Mesenchymal stem cell (in vitro differentiated cells and primary cell): ENCODE measurements around the gene PAFAH2.

Experiments
- DNase-seq: peaks from one replicate; pipeline ENCODE4 v3.0.0-alpha.2; 2013
- H2AFZ ChIP-seq: one replicate; pipeline ENCODE4 v1.6.1; 2013; ENCODE audit warnings: low read depth, mild to moderate bottlenecking, control low read depth, inconsistent platforms, low read length, moderate library complexity
- H2AK5ac ChIP-seq: 2 replicates; pipeline ENCODE4 v1.6.1; 2013; ENCODE audit warnings: low read length, moderate library complexity, mild to moderate bottlenecking, inconsistent platforms; ENCODE audit not compliant: severe bottlenecking
- H2BK120ac ChIP-seq: one replicate; pipeline ENCODE4 v1.6.1; 2013; ENCODE audit warnings: low read depth, mild to moderate bottlenecking, inconsistent platforms, low read length, moderate library complexity
- H2BK12ac ChIP-seq, 2 experiments: one replicate each; pipeline ENCODE4 v1.6.1; 2013; ENCODE audit warnings: inconsistent platforms in 2 of 2, low read length in 2 of 2, mild to moderate bottlenecking in 2 of 2, moderate library complexity in 2 of 2, control low read depth in 1 of 2
- H2BK15ac ChIP-seq: one replicate; pipeline ENCODE4 v1.6.1; 2013; ENCODE audit warnings: mild to moderate bottlenecking, low read depth, inconsistent platforms; ENCODE audit not compliant: poor library complexity, severe bottlenecking
- H2BK5ac ChIP-seq: 2 replicates; pipeline ENCODE4 v1.6.1; 2013; ENCODE audit warnings: low read depth, mild to moderate bottlenecking, low read length, control low read depth, inconsistent platforms; ENCODE audit not compliant: poor library complexity, severe bottlenecking
- H3K14ac ChIP-seq, 2 experiments: one replicate each; pipeline ENCODE4 v1.6.1; 2013; ENCODE audit warnings: inconsistent platforms in 2 of 2, low read length in 2 of 2, control low read depth in 1 of 2, mild to moderate bottlenecking in 1 of 2, moderate library complexity in 1 of 2
- H3K18ac ChIP-seq, 2 experiments: one replicate each; pipeline ENCODE4 v1.6.1; 2013; ENCODE audit warnings: inconsistent platforms in 2 of 2, low read length in 2 of 2, control low read depth in 1 of 2, low read depth in 1 of 2, mild to moderate bottlenecking in 1 of 2
- H3K23ac ChIP-seq, 2 experiments: one replicate each; pipeline ENCODE4 v1.6.1; 2013; ENCODE audit warnings: inconsistent platforms in 2 of 2, low read length in 2 of 2, mild to moderate bottlenecking in 2 of 2, moderate library complexity in 2 of 2, control low read depth in 1 of 2
- H3K27ac ChIP-seq: 2 replicates; pipeline ENCODE4 v1.5.1; 2013; ENCODE audit warnings: mild to moderate bottlenecking, moderate library complexity, low read length, control low read depth, inconsistent platforms; ENCODE audit not compliant: poor library complexity, severe bottlenecking
- H3K27me3 ChIP-seq, 2 experiments: 2 replicates each; pipeline versions ENCODE4 v1.6.1 to v1.7.0; 2013; ENCODE audit warnings: low read length in 2 of 2, mild to moderate bottlenecking in 2 of 2, moderate library complexity in 2 of 2, control low read depth in 1 of 2, inconsistent platforms in 1 of 2; ENCODE audit not compliant: control insufficient read depth in 1 of 2, insufficient read depth in 1 of 2
- H3K36me3 ChIP-seq, 2 experiments: 2 replicates each; pipeline versions ENCODE4 v1.6.1 to v1.7.0; 2013; ENCODE audit warnings: low read length in 2 of 2, control low read depth in 1 of 2, inconsistent platforms in 1 of 2, low read depth in 1 of 2, mild to moderate bottlenecking in 1 of 2; ENCODE audit not compliant: insufficient read depth in 2 of 2, control insufficient read depth in 1 of 2
- H3K4ac ChIP-seq, 2 experiments: one replicate each; pipeline ENCODE4 v1.6.1; 2013; ENCODE audit warnings: inconsistent platforms in 2 of 2, low read length in 2 of 2, mild to moderate bottlenecking in 2 of 2, moderate library complexity in 2 of 2, control low read depth in 1 of 2, low read depth in 1 of 2
- H3K4me1 ChIP-seq: 2 replicates; pipeline ENCODE4 v1.6.1; 2013; ENCODE audit warnings: low read depth, low read length, control low read depth; ENCODE audit not compliant: control insufficient read depth, insufficient read depth
- H3K4me2 ChIP-seq: 2 replicates; pipeline ENCODE4 v1.6.1; 2013; ENCODE audit warnings: low read length, mild to moderate bottlenecking, inconsistent platforms; ENCODE audit not compliant: poor library complexity, severe bottlenecking
- H3K4me3 ChIP-seq, 2 experiments: 2 replicates each; pipeline versions ENCODE4 v1.5.1 to v1.7.0; 2013; ENCODE audit warnings: low read length in 2 of 2, mild to moderate bottlenecking in 2 of 2, control low read depth in 1 of 2, low read depth in 1 of 2; ENCODE audit not compliant: insufficient read depth in 1 of 2
- H3K79me1 ChIP-seq: replicated peaks from 2 replicates; pipeline ENCODE4 v1.6.1; 2013; ENCODE audit warnings: mild to moderate bottlenecking, control low read depth, low read length, inconsistent platforms; ENCODE audit not compliant: poor library complexity, severe bottlenecking
- H3K9ac ChIP-seq: 2 replicates; pipeline ENCODE4 v1.7.0; 2013; ENCODE audit warnings: mild to moderate bottlenecking, low read length, moderate library complexity
- H3K9me3 ChIP-seq: 2 replicates; pipeline ENCODE4 v1.7.0; 2013; ENCODE audit warnings: mild to moderate bottlenecking, low read length; ENCODE audit not compliant: control insufficient read depth
- H4K8ac ChIP-seq: one replicate; pipeline ENCODE4 v1.6.1; 2013; ENCODE audit warnings: inconsistent platforms, mild to moderate bottlenecking, low read length, moderate library complexity
- H4K91ac ChIP-seq: one replicate; pipeline ENCODE4 v1.6.1; 2013; ENCODE audit warnings: mild to moderate bottlenecking, low read length, inconsistent platforms
- WGBS: methylation state at CpG from one replicate; pipeline ENCODE4 v1.1.7; 2013; ENCODE audit warnings: mixed read lengths; 5-methylcytosine and 5-hydroxymethylcytosine counted together

PAFAH2 gene

DNA sequence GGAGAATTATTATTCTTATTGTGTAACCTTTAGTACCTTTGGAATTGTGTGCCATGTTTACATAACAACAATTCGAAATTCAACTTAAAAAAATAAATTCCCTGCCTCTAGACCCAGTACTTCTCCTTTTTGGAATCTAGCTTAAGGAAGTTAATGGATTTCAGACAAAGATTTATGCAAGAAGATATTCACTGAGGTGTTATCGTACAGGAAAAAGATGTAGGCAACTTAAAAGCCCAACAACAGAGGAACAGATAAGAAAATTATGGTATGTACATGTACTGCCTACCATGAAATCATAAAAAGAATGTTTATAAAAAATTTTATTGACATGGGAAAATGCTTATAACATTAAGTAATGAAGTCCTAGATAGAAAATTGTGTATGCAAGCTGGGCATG lies 73.4 kb downstream of the PAFAH2 start:
- no peak overlapping the region for H2AK5ac ChIP-seq
- no peaks in the 10 kb centered on the region for H3K9me3 ChIP-seq
- WGBS, result 100% methylated on average over 1 of the region's 2 CpGs
- no peak overlapping the region for H4K91ac ChIP-seq
- no peak overlapping the region for H3K4ac ChIP-seq
- no peak overlapping the region for H3K23ac ChIP-seq
- no peaks in the 10 kb centered on the region for H3K36me3 ChIP-seq
- H3K27me3 ChIP-seq, result peaks cover 6 to 23% of the 10 kb centered on the region in 2 experiments
- H3K4me2 ChIP-seq, result no peak overlapping the region
- no peak overlapping the region for H2AFZ ChIP-seq
- H2BK120ac ChIP-seq, result no peak overlapping the region
- H3K4me1 ChIP-seq, result peaks cover 12% of the 10 kb centered on the region
- no peaks in the 10 kb centered on the region for H3K79me1 ChIP-seq
- H3K4me3 ChIP-seq, result no peak overlapping the region
- no peak overlapping the region for H4K8ac ChIP-seq
- H2BK15ac ChIP-seq, result no peak overlapping the region
- no peak overlapping the region for H2BK12ac ChIP-seq
- DNase-seq, result no peak
- H2BK5ac ChIP-seq, result no peak overlapping the region
- H3K14ac ChIP-seq, result no peak overlapping the region
- no peak overlapping the region for H3K18ac ChIP-seq
- H3K9ac ChIP-seq, result no peak overlapping the region
- H3K27ac ChIP-seq, result no peak overlapping the region

DNA sequence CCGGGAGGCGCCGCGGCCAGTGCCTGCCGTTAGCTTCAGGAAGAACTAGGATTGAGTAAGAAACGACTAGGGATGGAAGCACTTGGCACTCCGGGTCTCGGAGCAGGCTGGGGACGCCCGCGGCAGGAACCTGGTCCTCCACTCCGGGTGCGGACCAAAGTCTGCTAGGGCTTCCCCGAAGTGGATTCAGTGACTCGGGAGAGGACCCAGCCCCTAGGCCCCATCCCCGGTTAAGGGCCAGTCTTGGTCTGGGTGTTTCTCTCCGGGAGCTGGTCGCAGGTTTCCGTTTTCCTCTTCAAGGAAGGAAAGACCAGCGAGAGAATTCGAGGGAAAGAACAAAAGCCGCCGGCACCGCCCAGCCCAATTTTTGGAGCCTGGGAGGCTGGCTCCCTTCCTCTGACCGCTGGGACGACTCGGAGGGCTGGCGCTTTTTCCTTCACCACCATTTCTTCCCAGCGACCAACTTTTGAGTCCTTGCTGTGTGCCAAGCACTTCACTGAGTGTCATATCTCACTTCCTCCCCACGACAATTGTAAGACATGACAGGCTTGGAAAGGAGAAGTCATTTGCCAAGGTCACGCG lies 74.8 kb downstream of the PAFAH2 start:
- Histone ChIP-seq H4K8ac (peak overlapping the region; percentile 79), H2AFZ (peak overlapping the region; percentile 95), H3K14ac (no peak overlapping the region), H3K4me1 (peaks cover 12% of the 10 kb centered on the region), H2BK5ac (peak overlapping the region; percentile 80), H2BK120ac (peak overlapping the region; percentile 23), H3K36me3 (no peaks in the 10 kb centered on the region), H2BK12ac (peak overlapping the region in 1 of 2 experiments; percentile 61), H3K4me2 (peak overlapping the region; percentile 96), H3K9ac (peak overlapping the region; percentile 71), H3K18ac (peak overlapping the region; percentile 45 to 82), H3K27ac (peak overlapping the region; percentile 61), H2AK5ac (no peak overlapping the region), H3K27me3 (peaks cover 6 to 20% of the 10 kb centered on the region in 2 experiments), H3K23ac (no peak overlapping the region), H3K4me3 (peak overlapping the region; percentile 58 to 79), H4K91ac (peak overlapping the region; percentile 76), H2BK15ac (no peak overlapping the region), H3K79me1 (no peaks in the 10 kb centered on the region), H3K9me3 (no peaks in the 10 kb centered on the region), H3K4ac (peak overlapping the region in 1 of 2 experiments; percentile 89)
- peak; percentile 33 for DNase-seq
- 1% methylated on average over 27 of the region's 32 CpGs for WGBS

DNA sequence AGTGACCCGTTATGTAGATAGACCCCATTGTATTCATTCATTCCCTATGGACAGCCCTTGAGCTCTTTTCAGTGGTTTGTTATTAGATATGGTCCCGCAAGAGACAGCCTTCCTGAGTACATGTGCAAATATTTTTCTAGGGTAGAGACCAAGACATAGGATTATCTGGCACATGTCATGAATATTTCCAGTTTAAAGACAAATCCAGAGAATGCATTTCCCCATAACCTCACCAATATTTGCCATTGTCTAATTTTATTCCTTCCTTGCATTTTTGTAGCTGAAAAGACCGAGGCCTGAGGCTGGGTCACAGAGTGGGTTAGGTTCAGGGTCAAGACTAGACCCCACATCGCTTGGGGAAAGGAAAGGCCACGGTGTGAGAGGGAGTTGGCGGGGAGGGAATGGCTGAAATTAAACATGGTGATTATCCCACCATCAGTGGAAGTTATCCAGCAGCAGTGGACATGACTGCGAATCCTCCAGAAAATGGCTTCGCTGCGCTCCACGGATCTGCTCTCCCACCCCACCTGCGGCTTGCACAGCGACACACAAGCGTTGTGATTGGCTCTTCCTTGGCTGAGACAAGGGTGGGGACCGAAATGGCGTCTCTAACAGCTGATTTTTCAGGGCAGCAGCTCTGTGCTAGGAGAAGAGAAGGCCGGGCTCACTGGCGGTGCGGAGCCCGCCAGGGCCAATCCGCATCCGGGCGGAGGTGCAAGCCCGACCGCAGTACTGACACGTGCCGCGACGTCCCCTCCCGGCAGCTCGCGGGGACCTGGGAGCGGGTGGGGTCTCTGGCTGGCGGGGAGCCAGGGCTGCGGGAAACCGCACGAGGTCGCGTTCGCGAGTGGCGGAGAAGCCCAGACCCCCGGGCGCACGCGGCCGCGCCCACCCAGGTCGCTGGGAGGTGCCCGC lies 75.5 kb downstream of the PAFAH2 start:
- Histone ChIP-seq H2AK5ac (peak overlapping the region; percentile 57), H3K79me1 (no peaks in the 10 kb centered on the region), H3K4me2 (peak overlapping the region; percentile 96), H4K91ac (peak overlapping the region; percentile 76), H3K36me3 (no peaks in the 10 kb centered on the region), H3K27me3 (peaks cover 6 to 15% of the 10 kb centered on the region in 2 experiments), H3K23ac (peak overlapping the region in 1 of 2 experiments; percentile 36), H3K9me3 (no peaks in the 10 kb centered on the region), H2BK15ac (peak overlapping the region; percentile 41), H3K9ac (peak overlapping the region; percentile 71), H3K14ac (peak overlapping the region in 1 of 2 experiments; percentile 64), H3K4me3 (peak overlapping the region; percentile 58 to 79), H2BK12ac (peak overlapping the region in 1 of 2 experiments; percentile 61), H4K8ac (peak overlapping the region; percentile 79), H3K18ac (peak overlapping the region; percentile 45 to 82), H3K4ac (peak overlapping the region; percentile 64 to 89), H2AFZ (peak overlapping the region; percentile 95), H3K4me1 (peaks cover 12% of the 10 kb centered on the region), H2BK5ac (peak overlapping the region; percentile 80), H2BK120ac (peak overlapping the region; percentile 66), H3K27ac (peak overlapping the region; percentile 36)
- 9% methylated on average over 48 of the region's 49 CpGs for WGBS
- DNase-seq, result peak; percentile 30

DNA sequence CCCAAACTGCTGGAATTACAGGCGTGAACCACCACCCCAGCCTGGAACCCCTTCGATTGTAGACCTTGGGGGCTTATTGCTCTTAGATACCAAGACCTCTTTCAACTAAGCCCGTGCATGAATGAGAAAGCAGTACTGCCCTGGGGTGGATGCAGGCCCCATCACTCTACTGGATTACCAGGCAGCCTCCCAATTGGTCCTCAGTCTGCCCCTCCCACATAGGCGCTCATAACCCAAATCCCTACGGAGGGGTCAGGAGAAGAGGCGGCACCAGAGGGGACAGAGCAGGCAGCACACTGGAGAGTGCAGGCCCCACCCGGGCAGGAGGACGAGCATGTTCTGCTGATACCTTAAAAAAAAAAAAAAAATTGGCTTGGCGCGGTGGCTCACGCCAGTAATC lies 79.2 kb downstream of the PAFAH2 start:
- no peaks in the 10 kb centered on the region for H3K79me1 ChIP-seq
- 90% methylated on average over 11 of the region's 11 CpGs for WGBS
- H3K4ac ChIP-seq, result no peak overlapping the region

More for the DNA sequence above, 79.2 kb downstream of the PAFAH2 start:
- Histone ChIP-seq H2BK15ac (no peak overlapping the region), H3K4me3 (no peak overlapping the region), H2BK120ac (no peak overlapping the region), H2AK5ac (no peak overlapping the region), H3K9ac (no peak overlapping the region), H3K27ac (no peak overlapping the region), H3K14ac (no peak overlapping the region), H4K91ac (no peak overlapping the region), H3K27me3 (peaks cover 0 to 2% of the 10 kb centered on the region in 2 experiments), H2BK12ac (no peak overlapping the region), H2AFZ (no peak overlapping the region), H3K36me3 (no peaks in the 10 kb centered on the region), H3K9me3 (no peaks in the 10 kb centered on the region), H3K23ac (no peak overlapping the region), H3K18ac (no peak overlapping the region), H3K4me2 (no peak overlapping the region), H3K4me1 (peaks cover 13% of the 10 kb centered on the region), H4K8ac (no peak overlapping the region), H2BK5ac (no peak overlapping the region)
- no peak for DNase-seq
